Gastroesophageal sphincter (tissue), 3 donors: ENCODE measurements around the gene L3MBTL1.

ENCODE experiments used
- EP300 ChIP-seq: sonication (generic); formaldehyde crosslinking; IDR thresholded peaks from one replicate; pipeline ENCODE4 v1.6.1; 2017; ENCODE audit warnings: antibody characterized with exemption, mild to moderate bottlenecking
- POLR2AphosphoS5 ChIP-seq: sonication (generic); formaldehyde crosslinking; IDR thresholded peaks from one replicate; pipeline ENCODE4 v1.6.1; 2017; ENCODE audit warnings: antibody characterized with exemption
- TF ChIP-seq, protein P1 (sequence below), 4 experiments: fragments of 200-600 bp in 2 of 4; fragments of 450-650 bp in 2 of 4; sonication (generic) in 1 of 4; IDR thresholded peaks; one replicate each; pipeline ENCODE4 v1.5.1; 2017 to 2019; ENCODE audit warnings: antibody characterized with exemption in 4 of 4, mild to moderate bottlenecking in 2 of 4, moderate library complexity in 2 of 4

DNA sequence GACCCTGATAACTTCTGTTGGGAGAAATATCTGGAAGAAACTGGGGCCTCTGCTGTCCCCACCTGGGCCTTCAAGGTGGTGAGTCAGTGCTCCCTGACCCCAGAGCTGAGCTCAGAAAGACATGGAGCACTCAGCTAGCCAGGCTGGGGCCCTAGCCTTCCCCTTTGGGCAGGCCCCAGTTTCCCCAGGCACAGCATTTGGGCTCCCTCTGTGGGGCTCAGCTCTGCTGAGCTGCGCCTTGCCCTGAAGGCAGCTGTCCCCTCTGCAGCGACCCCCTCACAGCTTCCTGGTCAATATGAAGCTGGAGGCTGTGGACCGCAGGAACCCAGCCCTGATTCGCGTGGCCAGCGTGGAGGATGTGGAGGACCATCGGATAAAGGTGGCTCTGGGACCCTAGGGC is 26.5 kb downstream of the L3MBTL1 start:
- TF ChIP-seq, protein P1, sequence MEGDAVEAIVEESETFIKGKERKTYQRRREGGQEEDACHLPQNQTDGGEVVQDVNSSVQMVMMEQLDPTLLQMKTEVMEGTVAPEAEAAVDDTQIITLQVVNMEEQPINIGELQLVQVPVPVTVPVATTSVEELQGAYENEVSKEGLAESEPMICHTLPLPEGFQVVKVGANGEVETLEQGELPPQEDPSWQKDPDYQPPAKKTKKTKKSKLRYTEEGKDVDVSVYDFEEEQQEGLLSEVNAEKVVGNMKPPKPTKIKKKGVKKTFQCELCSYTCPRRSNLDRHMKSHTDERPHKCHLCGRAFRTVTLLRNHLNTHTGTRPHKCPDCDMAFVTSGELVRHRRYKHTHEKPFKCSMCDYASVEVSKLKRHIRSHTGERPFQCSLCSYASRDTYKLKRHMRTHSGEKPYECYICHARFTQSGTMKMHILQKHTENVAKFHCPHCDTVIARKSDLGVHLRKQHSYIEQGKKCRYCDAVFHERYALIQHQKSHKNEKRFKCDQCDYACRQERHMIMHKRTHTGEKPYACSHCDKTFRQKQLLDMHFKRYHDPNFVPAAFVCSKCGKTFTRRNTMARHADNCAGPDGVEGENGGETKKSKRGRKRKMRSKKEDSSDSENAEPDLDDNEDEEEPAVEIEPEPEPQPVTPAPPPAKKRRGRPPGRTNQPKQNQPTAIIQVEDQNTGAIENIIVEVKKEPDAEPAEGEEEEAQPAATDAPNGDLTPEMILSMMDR (IDR thresholded peaks at IDR 0.05), result no peak
- TF ChIP-seq EP300, result no peak
- TF ChIP-seq POLR2AphosphoS5, result no peak
